K562 (cell line): ENCODE measurements around the gene PTCH2.

ENCODE experiments used
- CHD2 ChIP-seq: IDR thresholded peaks from 2 replicates; pipeline ENCODE4 v1.6.1; 2011; ENCODE audit warnings: low read depth, low read length
- DIDO1 ChIP-seq: fragments of 450-650 bp; IDR thresholded peaks from 2 replicates; pipeline ENCODE4 v1.6.1; 2016; ENCODE audit warnings: low read depth, missing biosample characterization, missing genetic modification characterization
- EP400 ChIP-seq: fragments of 450-650 bp; IDR thresholded peaks from 2 replicates; pipeline ENCODE4 v1.6.1; 2017; ENCODE audit warnings: antibody characterized with exemption, mild to moderate bottlenecking, moderate library complexity
- FOS ChIP-seq: IDR thresholded peaks from 3 replicates; pipeline ENCODE4 v1.6.1; 2011; ENCODE audit not compliant: insufficient read length; ENCODE audit errors: extremely low read depth
- KLF16 ChIP-seq: IDR thresholded peaks from 2 replicates; pipeline ENCODE4 v1.6.1; 2016; ENCODE audit warnings: antibody characterized with exemption
- POLR2AphosphoS5 ChIP-seq: IDR thresholded peaks from 2 replicates; pipeline ENCODE4 v1.6.1; 2011; ENCODE audit warnings: mild to moderate bottlenecking, low read depth, low read length, moderate library complexity; ENCODE audit not compliant: control insufficient read depth, insufficient read depth
- ZKSCAN3 ChIP-seq: fragments of 250-450 bp; sonication (Bioruptor Pico); IDR thresholded peaks from 2 replicates; pipeline ENCODE4 v1.4.0; 2020
- ZNF644 ChIP-seq: fragments of 200-800 bp; sonication (Bioruptor generic); IDR thresholded peaks from 2 replicates; pipeline ENCODE4 v1.6.1; 2016; ENCODE audit warnings: low read depth, missing genetic modification characterization, missing compliant biosample characterization
- TF ChIP-seq, protein P1 (sequence below), 3 experiments: IDR thresholded peaks in 2 of 3; conservative IDR thresholded peaks in 1 of 3; 2 replicates each; pipeline ENCODE4 v1.5.1; 2011 to 2012; ENCODE audit warnings: low read length in 3 of 3, mild to moderate bottlenecking in 3 of 3, control low read depth in 2 of 3, improper control_type of control experiment in 1 of 3, inconsistent platforms in 1 of 3, low read depth in 1 of 3, mixed read lengths in 1 of 3, moderate library complexity in 1 of 3; ENCODE audit not compliant: insufficient read depth in 2 of 3
- TF ChIP-seq, protein P2 (sequence below): fragments of 450-650 bp; IDR thresholded peaks from 2 replicates; pipeline ENCODE4 v1.6.1; 2016; ENCODE audit warnings: mild to moderate bottlenecking, moderate library complexity

DNA sequence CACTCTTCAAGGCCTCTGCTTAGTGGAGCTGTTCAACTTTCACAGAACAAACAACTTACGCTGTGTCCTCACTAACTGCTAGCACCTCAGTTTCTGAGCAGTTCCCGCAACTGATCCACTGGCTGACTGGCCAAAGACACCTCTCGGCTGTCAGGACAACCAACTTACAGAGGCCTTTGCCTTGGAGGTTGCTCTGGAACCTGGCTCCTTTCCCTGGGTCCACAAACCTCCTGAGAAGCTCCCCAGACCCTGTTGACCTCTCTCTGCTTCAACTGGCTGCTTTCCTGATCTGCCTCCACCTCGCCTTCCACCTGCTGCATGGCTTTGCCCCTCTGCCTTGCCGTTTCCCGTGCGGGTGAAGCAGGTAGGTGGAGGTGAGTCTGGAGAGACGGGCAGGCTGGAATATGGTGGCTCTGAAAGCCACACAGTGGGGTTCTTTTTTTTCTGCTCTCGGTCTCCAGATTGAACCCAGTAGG lies 21.8 kb downstream of the PTCH2 start:
- TF ChIP-seq ZKSCAN3 (CRISPR knock-in tag): no peak
- TF ChIP-seq, protein P1, sequence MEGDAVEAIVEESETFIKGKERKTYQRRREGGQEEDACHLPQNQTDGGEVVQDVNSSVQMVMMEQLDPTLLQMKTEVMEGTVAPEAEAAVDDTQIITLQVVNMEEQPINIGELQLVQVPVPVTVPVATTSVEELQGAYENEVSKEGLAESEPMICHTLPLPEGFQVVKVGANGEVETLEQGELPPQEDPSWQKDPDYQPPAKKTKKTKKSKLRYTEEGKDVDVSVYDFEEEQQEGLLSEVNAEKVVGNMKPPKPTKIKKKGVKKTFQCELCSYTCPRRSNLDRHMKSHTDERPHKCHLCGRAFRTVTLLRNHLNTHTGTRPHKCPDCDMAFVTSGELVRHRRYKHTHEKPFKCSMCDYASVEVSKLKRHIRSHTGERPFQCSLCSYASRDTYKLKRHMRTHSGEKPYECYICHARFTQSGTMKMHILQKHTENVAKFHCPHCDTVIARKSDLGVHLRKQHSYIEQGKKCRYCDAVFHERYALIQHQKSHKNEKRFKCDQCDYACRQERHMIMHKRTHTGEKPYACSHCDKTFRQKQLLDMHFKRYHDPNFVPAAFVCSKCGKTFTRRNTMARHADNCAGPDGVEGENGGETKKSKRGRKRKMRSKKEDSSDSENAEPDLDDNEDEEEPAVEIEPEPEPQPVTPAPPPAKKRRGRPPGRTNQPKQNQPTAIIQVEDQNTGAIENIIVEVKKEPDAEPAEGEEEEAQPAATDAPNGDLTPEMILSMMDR (IDR thresholded peaks at IDR 0.05 in 2 of 3, conservative IDR thresholded peaks at IDR 0.05 in 1 of 3; ENCODE audit: insufficient read depth in 2 of 3, low read depth in 1 of 3, low read length in 3 of 3): no peak; a peak in 1 of 6 replicates
- TF ChIP-seq, protein P2, sequence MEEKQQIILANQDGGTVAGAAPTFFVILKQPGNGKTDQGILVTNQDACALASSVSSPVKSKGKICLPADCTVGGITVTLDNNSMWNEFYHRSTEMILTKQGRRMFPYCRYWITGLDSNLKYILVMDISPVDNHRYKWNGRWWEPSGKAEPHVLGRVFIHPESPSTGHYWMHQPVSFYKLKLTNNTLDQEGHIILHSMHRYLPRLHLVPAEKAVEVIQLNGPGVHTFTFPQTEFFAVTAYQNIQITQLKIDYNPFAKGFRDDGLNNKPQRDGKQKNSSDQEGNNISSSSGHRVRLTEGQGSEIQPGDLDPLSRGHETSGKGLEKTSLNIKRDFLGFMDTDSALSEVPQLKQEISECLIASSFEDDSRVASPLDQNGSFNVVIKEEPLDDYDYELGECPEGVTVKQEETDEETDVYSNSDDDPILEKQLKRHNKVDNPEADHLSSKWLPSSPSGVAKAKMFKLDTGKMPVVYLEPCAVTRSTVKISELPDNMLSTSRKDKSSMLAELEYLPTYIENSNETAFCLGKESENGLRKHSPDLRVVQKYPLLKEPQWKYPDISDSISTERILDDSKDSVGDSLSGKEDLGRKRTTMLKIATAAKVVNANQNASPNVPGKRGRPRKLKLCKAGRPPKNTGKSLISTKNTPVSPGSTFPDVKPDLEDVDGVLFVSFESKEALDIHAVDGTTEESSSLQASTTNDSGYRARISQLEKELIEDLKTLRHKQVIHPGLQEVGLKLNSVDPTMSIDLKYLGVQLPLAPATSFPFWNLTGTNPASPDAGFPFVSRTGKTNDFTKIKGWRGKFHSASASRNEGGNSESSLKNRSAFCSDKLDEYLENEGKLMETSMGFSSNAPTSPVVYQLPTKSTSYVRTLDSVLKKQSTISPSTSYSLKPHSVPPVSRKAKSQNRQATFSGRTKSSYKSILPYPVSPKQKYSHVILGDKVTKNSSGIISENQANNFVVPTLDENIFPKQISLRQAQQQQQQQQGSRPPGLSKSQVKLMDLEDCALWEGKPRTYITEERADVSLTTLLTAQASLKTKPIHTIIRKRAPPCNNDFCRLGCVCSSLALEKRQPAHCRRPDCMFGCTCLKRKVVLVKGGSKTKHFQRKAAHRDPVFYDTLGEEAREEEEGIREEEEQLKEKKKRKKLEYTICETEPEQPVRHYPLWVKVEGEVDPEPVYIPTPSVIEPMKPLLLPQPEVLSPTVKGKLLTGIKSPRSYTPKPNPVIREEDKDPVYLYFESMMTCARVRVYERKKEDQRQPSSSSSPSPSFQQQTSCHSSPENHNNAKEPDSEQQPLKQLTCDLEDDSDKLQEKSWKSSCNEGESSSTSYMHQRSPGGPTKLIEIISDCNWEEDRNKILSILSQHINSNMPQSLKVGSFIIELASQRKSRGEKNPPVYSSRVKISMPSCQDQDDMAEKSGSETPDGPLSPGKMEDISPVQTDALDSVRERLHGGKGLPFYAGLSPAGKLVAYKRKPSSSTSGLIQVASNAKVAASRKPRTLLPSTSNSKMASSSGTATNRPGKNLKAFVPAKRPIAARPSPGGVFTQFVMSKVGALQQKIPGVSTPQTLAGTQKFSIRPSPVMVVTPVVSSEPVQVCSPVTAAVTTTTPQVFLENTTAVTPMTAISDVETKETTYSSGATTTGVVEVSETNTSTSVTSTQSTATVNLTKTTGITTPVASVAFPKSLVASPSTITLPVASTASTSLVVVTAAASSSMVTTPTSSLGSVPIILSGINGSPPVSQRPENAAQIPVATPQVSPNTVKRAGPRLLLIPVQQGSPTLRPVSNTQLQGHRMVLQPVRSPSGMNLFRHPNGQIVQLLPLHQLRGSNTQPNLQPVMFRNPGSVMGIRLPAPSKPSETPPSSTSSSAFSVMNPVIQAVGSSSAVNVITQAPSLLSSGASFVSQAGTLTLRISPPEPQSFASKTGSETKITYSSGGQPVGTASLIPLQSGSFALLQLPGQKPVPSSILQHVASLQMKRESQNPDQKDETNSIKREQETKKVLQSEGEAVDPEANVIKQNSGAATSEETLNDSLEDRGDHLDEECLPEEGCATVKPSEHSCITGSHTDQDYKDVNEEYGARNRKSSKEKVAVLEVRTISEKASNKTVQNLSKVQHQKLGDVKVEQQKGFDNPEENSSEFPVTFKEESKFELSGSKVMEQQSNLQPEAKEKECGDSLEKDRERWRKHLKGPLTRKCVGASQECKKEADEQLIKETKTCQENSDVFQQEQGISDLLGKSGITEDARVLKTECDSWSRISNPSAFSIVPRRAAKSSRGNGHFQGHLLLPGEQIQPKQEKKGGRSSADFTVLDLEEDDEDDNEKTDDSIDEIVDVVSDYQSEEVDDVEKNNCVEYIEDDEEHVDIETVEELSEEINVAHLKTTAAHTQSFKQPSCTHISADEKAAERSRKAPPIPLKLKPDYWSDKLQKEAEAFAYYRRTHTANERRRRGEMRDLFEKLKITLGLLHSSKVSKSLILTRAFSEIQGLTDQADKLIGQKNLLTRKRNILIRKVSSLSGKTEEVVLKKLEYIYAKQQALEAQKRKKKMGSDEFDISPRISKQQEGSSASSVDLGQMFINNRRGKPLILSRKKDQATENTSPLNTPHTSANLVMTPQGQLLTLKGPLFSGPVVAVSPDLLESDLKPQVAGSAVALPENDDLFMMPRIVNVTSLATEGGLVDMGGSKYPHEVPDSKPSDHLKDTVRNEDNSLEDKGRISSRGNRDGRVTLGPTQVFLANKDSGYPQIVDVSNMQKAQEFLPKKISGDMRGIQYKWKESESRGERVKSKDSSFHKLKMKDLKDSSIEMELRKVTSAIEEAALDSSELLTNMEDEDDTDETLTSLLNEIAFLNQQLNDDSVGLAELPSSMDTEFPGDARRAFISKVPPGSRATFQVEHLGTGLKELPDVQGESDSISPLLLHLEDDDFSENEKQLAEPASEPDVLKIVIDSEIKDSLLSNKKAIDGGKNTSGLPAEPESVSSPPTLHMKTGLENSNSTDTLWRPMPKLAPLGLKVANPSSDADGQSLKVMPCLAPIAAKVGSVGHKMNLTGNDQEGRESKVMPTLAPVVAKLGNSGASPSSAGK: no peak
- TF ChIP-seq DIDO1 (tag): no peak
- no peak for TF ChIP-seq FOS
- no peak for TF ChIP-seq KLF16
- no peak for TF ChIP-seq CHD2
- TF ChIP-seq EP400: no peak
- TF ChIP-seq POLR2AphosphoS5: no peak
- TF ChIP-seq ZNF644 (tag): no peak
